Measurements from ENCODE around the gene FAM117B. TPM values are rescaled to one million over a fixed set of nuclear protein-coding genes. Genes with fewer than 3 reads are reported as not detected.

Gene FAM117B
- total RNA-seq, 1 experiment from 2014 or later = 13.3 TPM

GRCh38 chr2:202687276-202687675 is 52.5 kb downstream of the FAM117B start:
- DNase-seq (ENCODE audit: low spot score) = no peak
- Histone ChIP-seq H3K4me1 (ENCODE audit: insufficient read depth, low read length, poor library complexity, severe bottlenecking) (no peaks in the 10 kb centered on the region), H3K4me3 (ENCODE audit: low read depth, low read length, poor library complexity, severe bottlenecking) (no peak overlapping the region), H3K27ac (ENCODE audit: low read depth, low read length, poor library complexity, severe bottlenecking) (no peak overlapping the region), H3K36me3 (ENCODE audit: insufficient read depth, low read length, poor library complexity, severe bottlenecking) (no peaks in the 10 kb centered on the region), H3K9me3 (ENCODE audit: low read depth, low read length, poor library complexity, severe bottlenecking) (no peaks in the 10 kb centered on the region), H3K27me3 (replicated peaks; ENCODE audit: insufficient read depth, low read depth, low read length, poor library complexity) (no peaks in the 10 kb centered on the region)
- no peak for TF ChIP-seq EZH2 (IDR thresholded peaks at IDR 0.05; ENCODE audit: borderline replicate concordance, low read depth, low read length, poor library complexity, severe bottlenecking)
- TF ChIP-seq CTCF (conservative IDR thresholded peaks at IDR 0.05; ENCODE audit: low read depth, low read length) = no peak
- CTCF ChIA-PET = no interaction called here
- POLR2A ChIA-PET (ENCODE audit: low non-redundant PET) = no interaction called here
- BruUV-seq (replicated peaks) = no TSS peak
- intact Hi-C loops (cut with micrococcal nuclease; ENCODE audit: unreplicated experiment) = no loop called here

DNA sequence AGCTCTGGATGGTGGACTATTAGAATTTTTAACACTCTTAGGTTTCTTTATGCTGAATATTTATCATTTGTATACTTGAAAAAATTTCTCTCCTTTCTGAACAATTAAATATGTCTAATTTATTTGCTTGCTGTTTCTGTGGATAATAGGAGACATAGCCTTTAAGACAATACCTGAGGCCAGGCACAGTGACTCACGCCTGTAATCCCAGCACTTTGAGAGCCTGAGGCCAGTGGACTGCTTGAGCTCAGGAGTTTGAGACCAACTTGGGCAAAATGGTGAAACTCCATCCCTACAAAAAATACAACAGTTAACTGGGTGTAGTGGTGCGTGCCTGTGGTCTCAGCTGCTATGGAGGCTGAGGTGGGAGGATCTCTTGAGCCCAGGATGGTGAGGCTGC is 54.7 kb downstream of the FAM117B start:
- no peaks in the 10 kb centered on the region for H3K36me3 ChIP-seq (ENCODE audit: insufficient read depth, low read length, poor library complexity, severe bottlenecking)
- no peaks in the 10 kb centered on the region for H3K27me3 ChIP-seq (replicated peaks; ENCODE audit: insufficient read depth, low read depth, low read length, poor library complexity)
- ChIA-PET CTCF (no interaction called here), POLR2A (ENCODE audit: low non-redundant PET) (no interaction called here)
- H3K9me3 ChIP-seq (ENCODE audit: low read depth, low read length, poor library complexity, severe bottlenecking) = no peaks in the 10 kb centered on the region
- no peak overlapping the region for H3K4me3 ChIP-seq (ENCODE audit: low read depth, low read length, poor library complexity, severe bottlenecking)
- no peaks in the 10 kb centered on the region for H3K4me1 ChIP-seq (ENCODE audit: insufficient read depth, low read length, poor library complexity, severe bottlenecking)
- no peak for DNase-seq (ENCODE audit: low spot score)
- no peak for TF ChIP-seq EZH2 (IDR thresholded peaks at IDR 0.05; ENCODE audit: borderline replicate concordance, low read depth, low read length, poor library complexity, severe bottlenecking)
- TF ChIP-seq CTCF (conservative IDR thresholded peaks at IDR 0.05; ENCODE audit: low read depth, low read length) = no peak
- intact Hi-C loops (cut with micrococcal nuclease; ENCODE audit: unreplicated experiment) = no loop called here
- no peak overlapping the region for H3K27ac ChIP-seq (ENCODE audit: low read depth, low read length, poor library complexity, severe bottlenecking)
- BruUV-seq (replicated peaks) = no TSS peak

DNA sequence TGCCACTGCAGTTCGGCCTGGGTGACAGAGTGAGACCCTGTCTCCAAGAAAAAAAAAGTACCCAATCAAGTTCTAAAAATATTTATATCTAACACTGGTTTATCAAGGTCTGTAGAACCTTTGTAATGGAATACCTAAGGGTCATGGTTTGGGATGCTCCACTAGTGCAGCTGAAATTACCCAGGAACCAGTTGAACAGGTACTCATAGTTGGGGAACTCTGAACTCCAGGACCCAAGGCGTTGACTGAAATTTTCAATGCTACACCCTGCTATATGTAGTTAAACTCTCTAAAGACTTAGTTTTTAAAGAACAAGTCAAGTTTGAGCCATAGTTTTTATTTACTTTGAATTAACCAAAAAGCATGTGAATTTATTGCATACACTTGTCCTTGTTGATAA is 55.1 kb downstream of the FAM117B start:
- Histone ChIP-seq H3K27me3 (replicated peaks; ENCODE audit: insufficient read depth, low read depth, low read length, poor library complexity) (no peaks in the 10 kb centered on the region), H3K4me1 (ENCODE audit: insufficient read depth, low read length, poor library complexity, severe bottlenecking) (no peaks in the 10 kb centered on the region), H3K36me3 (ENCODE audit: insufficient read depth, low read length, poor library complexity, severe bottlenecking) (no peaks in the 10 kb centered on the region), H3K4me3 (ENCODE audit: low read depth, low read length, poor library complexity, severe bottlenecking) (no peak overlapping the region), H3K27ac (ENCODE audit: low read depth, low read length, poor library complexity, severe bottlenecking) (no peak overlapping the region), H3K9me3 (ENCODE audit: low read depth, low read length, poor library complexity, severe bottlenecking) (no peaks in the 10 kb centered on the region)
- POLR2A ChIA-PET (ENCODE audit: low non-redundant PET) = no interaction called here
- TF ChIP-seq CTCF (conservative IDR thresholded peaks at IDR 0.05; ENCODE audit: low read depth, low read length) (no peak), EZH2 (IDR thresholded peaks at IDR 0.05; ENCODE audit: borderline replicate concordance, low read depth, low read length, poor library complexity, severe bottlenecking) (no peak)
- DNase-seq (ENCODE audit: low spot score) = no peak
- CTCF ChIA-PET = no interaction called here
- intact Hi-C loops (cut with micrococcal nuclease; ENCODE audit: unreplicated experiment) = no loop called here
- BruUV-seq (replicated peaks) = no TSS peak

All from A673 (cell line).